Measurements from ENCODE around the gene MORN2.
"Not testable (repeated sequence)": the region's sequence is repeated elsewhere in the genome, so short reads cannot be mapped to it uniquely, and the experiment has no call there.

The MORN2 gene

DNA sequence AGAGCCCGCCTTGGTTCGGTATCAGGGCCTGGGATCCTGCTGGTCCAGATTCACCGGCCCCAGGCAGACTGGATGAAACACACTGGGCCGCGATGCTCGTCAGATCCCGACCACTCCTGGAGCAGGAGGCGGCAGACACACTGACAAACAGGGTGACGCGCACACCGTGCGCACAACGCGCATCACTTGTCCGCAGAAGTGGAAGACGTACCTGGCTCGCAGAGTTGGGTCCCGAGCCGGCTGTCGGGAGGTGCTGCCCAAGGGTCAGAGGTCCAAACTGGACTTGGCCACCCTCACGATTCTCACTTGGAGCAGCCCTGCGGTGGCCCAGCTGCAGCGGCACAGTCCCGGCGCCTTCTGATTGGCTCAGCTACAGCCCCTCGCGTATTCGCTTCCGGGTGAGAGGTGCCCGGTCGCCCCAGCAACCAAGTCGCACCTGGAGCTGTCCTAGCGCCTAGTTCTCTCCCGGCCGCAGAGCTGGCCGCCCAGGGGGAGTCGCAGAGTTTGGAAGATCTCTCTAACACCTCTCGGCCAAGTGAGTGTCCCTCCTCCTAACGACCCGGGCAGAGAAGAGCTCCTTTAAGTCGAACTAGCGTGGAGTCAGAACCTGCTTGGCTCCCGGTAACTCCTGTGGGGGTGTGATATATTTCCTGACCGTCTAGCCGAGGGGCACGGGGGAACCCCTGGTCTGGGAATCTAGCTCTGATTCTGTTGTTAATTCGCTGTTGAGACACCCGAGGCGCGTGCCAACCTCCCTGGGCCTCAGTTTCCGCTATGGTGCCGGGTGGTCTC lies at the start of gene MORN2, which contains the start of gene DHX57:
Gene MORN2 (plus strand): TSS at position 401 of the 792 bp plus-strand sequence.
Gene DHX57 (minus strand): TSS at position 359 of the 792 bp plus-strand sequence. CDS start 7,529 bp downstream, outside the sequence.
- Histone ChIP-seq H3K36me3 (replicated peaks; ENCODE audit: insufficient read depth, low read length) (no peaks in the 10 kb centered on the region), H3K9me2 (replicated peaks; ENCODE audit: insufficient read depth, low read length) (no peaks in the 10 kb centered on the region), H3K4me2 (ENCODE audit: low read depth, low read length) (peak within 1 kb of the TSS; percentile 81), H2AFZ (ENCODE audit: low read length) (peak within 1 kb of the TSS; percentile 98), H3K79me2 (ENCODE audit: low read length) (peaks cover 11% of the 10 kb centered on the region), H3K4me3 (ENCODE audit: low read length) (peak within 1 kb of the TSS; percentile 86), H3K9me3 (replicated peaks; ENCODE audit: insufficient read depth, low read length) (no peaks in the 10 kb centered on the region), H3K27ac (ENCODE audit: low read length) (no peak within 1 kb of the TSS), H3F3A (ENCODE audit: insufficient read depth, low read length) (no peaks in the 10 kb centered on the region), H4K20me1 (ENCODE audit: insufficient read depth, low read length) (no peaks in the 10 kb centered on the region), H3K9ac (ENCODE audit: low read length) (peak within 1 kb of the TSS; percentile 62), H3K4me1 (ENCODE audit: low read length) (peaks cover 10% of the 10 kb centered on the region), H3K27me3 (replicated peaks; ENCODE audit: insufficient read depth, low read length) (no peaks in the 10 kb centered on the region)
- DNase-seq, result peak; percentile 82
- no peak for TF ChIP-seq EZH2 (optimal IDR thresholded peaks at IDR 0.05; ENCODE audit: low read depth, low read length)
- TF ChIP-seq, protein P1, sequence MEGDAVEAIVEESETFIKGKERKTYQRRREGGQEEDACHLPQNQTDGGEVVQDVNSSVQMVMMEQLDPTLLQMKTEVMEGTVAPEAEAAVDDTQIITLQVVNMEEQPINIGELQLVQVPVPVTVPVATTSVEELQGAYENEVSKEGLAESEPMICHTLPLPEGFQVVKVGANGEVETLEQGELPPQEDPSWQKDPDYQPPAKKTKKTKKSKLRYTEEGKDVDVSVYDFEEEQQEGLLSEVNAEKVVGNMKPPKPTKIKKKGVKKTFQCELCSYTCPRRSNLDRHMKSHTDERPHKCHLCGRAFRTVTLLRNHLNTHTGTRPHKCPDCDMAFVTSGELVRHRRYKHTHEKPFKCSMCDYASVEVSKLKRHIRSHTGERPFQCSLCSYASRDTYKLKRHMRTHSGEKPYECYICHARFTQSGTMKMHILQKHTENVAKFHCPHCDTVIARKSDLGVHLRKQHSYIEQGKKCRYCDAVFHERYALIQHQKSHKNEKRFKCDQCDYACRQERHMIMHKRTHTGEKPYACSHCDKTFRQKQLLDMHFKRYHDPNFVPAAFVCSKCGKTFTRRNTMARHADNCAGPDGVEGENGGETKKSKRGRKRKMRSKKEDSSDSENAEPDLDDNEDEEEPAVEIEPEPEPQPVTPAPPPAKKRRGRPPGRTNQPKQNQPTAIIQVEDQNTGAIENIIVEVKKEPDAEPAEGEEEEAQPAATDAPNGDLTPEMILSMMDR (IDR thresholded peaks at IDR 0.05; ENCODE audit: low read length), result no peak

- H3K4me1 ChIP-seq (ENCODE audit: low read length); H2AFZ ChIP-seq (ENCODE audit: low read length); H3K27ac ChIP-seq (ENCODE audit: low read length); H3K4me3 ChIP-seq (ENCODE audit: low read length); H3K9me3 ChIP-seq (replicated peaks; ENCODE audit: insufficient read depth, low read length); H3K36me3 ChIP-seq (replicated peaks; ENCODE audit: insufficient read depth, low read length); H3F3A ChIP-seq (ENCODE audit: insufficient read depth, low read length); H3K4me2 ChIP-seq (ENCODE audit: low read depth, low read length); H4K20me1 ChIP-seq (ENCODE audit: insufficient read depth, low read length); H3K9me2 ChIP-seq (replicated peaks; ENCODE audit: insufficient read depth, low read length); H3K9ac ChIP-seq (ENCODE audit: low read length); H3K27me3 ChIP-seq (replicated peaks; ENCODE audit: insufficient read depth, low read length); H3K79me2 ChIP-seq (ENCODE audit: low read length): not testable (repeated sequence)
- DNase-seq, result peak; percentile 33
These were observed 48.1 kb upstream of the MORN2 start for GRCh38 chr2:38827539-38828145.

GRCh38 chr2:38828460-38828859 lies 47.3 kb upstream of the MORN2 start:
- Histone ChIP-seq H3K9me2 (replicated peaks; ENCODE audit: insufficient read depth, low read length) (no peaks in the 10 kb centered on the region), H4K20me1 (ENCODE audit: insufficient read depth, low read length) (no peaks in the 10 kb centered on the region), H3F3A (ENCODE audit: insufficient read depth, low read length) (no peaks in the 10 kb centered on the region; the same call in 1 of the 2 replicates), H3K9ac (ENCODE audit: low read length) (no peak overlapping the region), H3K79me2 (ENCODE audit: low read length) (no peaks in the 10 kb centered on the region), H3K4me2 (ENCODE audit: low read depth, low read length) (no peak overlapping the region), H3K4me3 (ENCODE audit: low read length) (no peak overlapping the region), H3K9me3 (replicated peaks; ENCODE audit: insufficient read depth, low read length) (no peaks in the 10 kb centered on the region), H3K4me1 (ENCODE audit: low read length) (no peaks in the 10 kb centered on the region), H3K27ac (ENCODE audit: low read length) (no peak overlapping the region), H3K27me3 (replicated peaks; ENCODE audit: insufficient read depth, low read length) (no peaks in the 10 kb centered on the region), H3K36me3 (replicated peaks; ENCODE audit: insufficient read depth, low read length) (no peaks in the 10 kb centered on the region; the same call in 1 of the 2 replicates), H2AFZ (ENCODE audit: low read length) (no peak overlapping the region)
- TF ChIP-seq EZH2 (optimal IDR thresholded peaks at IDR 0.05; ENCODE audit: low read depth, low read length) (no peak), EZH2phosphoT487 (IDR thresholded peaks at IDR 0.05; ENCODE audit: low read length) (no peak)
- TF ChIP-seq, protein P1 (IDR thresholded peaks at IDR 0.05; ENCODE audit: low read length), result no peak
- DNase-seq, result no peak

GRCh38 chr2:38829971-38830370 lies 45.8 kb upstream of the MORN2 start:
- no peak for DNase-seq
- TF ChIP-seq EZH2 (optimal IDR thresholded peaks at IDR 0.05; ENCODE audit: low read depth, low read length) (no peak), EZH2phosphoT487 (IDR thresholded peaks at IDR 0.05; ENCODE audit: low read length) (no peak)
- TF ChIP-seq, protein P1 (IDR thresholded peaks at IDR 0.05; ENCODE audit: low read length), result no peak
- Histone ChIP-seq H3K79me2 (ENCODE audit: low read length) (no peaks in the 10 kb centered on the region), H3K9me3 (replicated peaks; ENCODE audit: insufficient read depth, low read length) (no peaks in the 10 kb centered on the region), H3K27ac (ENCODE audit: low read length) (no peak overlapping the region), H3K9ac (ENCODE audit: low read length) (no peak overlapping the region), H3K9me2 (replicated peaks; ENCODE audit: insufficient read depth, low read length) (no peaks in the 10 kb centered on the region), H3F3A (ENCODE audit: insufficient read depth, low read length) (no peaks in the 10 kb centered on the region; the same call in 1 of the 2 replicates), H3K36me3 (replicated peaks; ENCODE audit: insufficient read depth, low read length) (no peaks in the 10 kb centered on the region), H3K27me3 (replicated peaks; ENCODE audit: insufficient read depth, low read length) (no peaks in the 10 kb centered on the region), H3K4me3 (ENCODE audit: low read length) (no peak overlapping the region), H2AFZ (ENCODE audit: low read length) (no peak overlapping the region), H3K4me2 (ENCODE audit: low read depth, low read length) (no peak overlapping the region), H4K20me1 (ENCODE audit: insufficient read depth, low read length) (no peaks in the 10 kb centered on the region), H3K4me1 (ENCODE audit: low read length) (no peaks in the 10 kb centered on the region)
